ENCODE data around the gene ADRA2C. TPM values are rescaled to one million over a fixed set of nuclear protein-coding genes. Genes with fewer than 3 reads are reported as not detected.

The ADRA2C gene
- polyA plus RNA-seq, 3 donors = 11.7 to 18.8 (median 14.2) TPM

GRCh38 chr4:3753726-3754412 is 12.3 kb upstream of the ADRA2C start:
- no peak for DNase-seq

DNA sequence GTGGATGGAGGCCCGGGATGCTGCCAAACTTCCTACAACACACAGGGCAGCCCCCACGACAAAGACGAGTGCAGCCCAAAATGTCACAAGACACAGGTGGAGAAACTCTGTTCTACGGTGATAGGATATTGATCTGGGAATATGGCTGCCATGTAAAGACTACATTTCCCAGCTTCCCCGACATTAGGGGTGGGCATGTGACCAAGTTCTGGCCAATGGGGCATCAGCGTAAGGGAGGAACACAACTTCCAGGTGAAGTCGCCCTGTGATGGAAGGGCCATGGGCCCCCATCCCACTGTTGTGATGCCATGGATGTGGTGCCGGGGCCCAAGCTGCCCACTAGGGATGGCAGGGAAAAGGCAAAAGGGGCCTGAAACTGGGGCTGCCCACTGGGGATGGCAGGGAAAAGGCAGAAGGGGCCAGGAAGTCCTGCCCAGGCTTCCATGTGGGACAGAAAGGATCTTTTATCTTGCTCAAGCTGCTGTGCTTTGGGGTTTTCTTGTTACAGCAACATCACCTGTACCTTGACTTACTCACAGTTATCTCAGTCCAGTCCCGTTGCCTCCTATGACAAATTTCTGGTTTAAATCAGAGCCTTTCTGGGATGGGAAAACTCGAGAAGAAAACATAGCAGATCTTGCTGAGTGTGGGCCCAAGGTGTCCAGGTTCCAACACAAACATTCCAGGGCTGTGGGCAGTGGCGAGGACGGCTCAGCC is 9.7 kb upstream of the ADRA2C start:
- no peak for DNase-seq

DNA sequence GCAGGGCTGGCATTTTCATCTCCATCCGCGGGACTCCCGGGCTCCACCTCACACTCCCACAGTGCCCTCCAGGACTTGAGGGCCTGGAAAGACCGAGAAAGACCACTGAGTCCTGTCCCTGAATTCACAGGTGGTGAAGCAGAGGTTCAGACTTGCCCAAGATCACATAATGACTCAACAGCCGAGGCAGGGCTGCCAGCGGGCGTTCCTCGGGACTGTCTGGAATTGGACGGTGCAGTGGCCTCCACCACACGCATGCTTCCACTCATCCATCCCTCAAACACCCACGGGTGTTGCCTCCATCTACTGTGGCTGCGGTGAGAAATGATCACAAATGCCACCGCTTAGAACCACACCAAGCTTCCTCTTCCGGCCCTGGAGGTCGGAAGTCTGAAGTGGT is 6.9 kb upstream of the ADRA2C start:
- no peak for DNase-seq

GRCh38 chr4:3760346-3760745 is 5.8 kb upstream of the ADRA2C start:
- no peak for DNase-seq

GRCh38 chr4:3760841-3761240 is 5.3 kb upstream of the ADRA2C start:
- DNase-seq = no peak

- no peak for DNase-seq
Measured at GRCh38 chr4:3762264-3762663, 3.9 kb upstream of the ADRA2C start.

DNA sequence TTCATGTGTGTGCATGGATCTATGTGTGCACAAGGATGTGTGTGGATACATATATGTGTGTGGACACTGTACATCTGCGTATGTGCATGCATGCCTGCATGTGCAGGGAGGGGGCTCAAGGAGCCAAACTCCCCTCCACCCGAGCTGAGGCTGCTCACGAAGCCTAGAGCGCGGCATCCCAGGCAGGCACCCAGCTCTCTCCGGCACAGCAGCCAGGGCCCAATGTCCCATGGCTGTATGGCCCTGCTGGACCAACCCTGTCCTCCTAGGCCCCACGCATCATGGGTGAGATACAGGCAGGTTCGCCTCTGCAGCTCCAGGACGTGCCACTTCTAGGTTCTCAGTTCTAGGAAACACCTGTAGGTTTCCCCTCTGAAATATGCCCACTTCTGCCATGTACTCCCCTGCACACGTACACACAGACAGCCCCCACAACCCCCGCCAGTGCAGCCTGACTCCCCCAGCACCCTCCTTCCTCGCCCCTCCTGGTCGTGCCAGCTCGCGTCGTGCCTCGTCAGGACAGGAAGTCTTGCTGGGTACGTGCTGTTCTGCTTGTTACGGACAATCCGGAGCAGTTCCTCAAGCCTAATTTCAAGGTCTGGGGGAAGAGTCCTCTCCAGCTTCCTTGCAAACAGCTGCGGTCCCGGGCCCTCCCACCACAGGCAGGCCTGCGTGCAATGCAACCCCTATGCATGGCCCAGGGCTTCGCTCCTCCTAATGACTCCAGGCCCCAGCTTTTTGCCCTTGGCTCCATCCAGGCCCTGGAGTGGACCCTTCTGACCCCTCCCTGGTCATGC is 3.2 kb upstream of the ADRA2C start:
- DNase-seq = no peak

- DNase-seq = no peak
Measured at GRCh38 chr4:3765271-3766035, 732 bp upstream of the ADRA2C start.

- DNase-seq = no peak
Measured at GRCh38 chr4:3766785-3767569, 792 bp downstream of the ADRA2C start.

GRCh38 chr4:3767570-3768288 is 1.5 kb downstream of the ADRA2C start:
- no peak for DNase-seq

DNA sequence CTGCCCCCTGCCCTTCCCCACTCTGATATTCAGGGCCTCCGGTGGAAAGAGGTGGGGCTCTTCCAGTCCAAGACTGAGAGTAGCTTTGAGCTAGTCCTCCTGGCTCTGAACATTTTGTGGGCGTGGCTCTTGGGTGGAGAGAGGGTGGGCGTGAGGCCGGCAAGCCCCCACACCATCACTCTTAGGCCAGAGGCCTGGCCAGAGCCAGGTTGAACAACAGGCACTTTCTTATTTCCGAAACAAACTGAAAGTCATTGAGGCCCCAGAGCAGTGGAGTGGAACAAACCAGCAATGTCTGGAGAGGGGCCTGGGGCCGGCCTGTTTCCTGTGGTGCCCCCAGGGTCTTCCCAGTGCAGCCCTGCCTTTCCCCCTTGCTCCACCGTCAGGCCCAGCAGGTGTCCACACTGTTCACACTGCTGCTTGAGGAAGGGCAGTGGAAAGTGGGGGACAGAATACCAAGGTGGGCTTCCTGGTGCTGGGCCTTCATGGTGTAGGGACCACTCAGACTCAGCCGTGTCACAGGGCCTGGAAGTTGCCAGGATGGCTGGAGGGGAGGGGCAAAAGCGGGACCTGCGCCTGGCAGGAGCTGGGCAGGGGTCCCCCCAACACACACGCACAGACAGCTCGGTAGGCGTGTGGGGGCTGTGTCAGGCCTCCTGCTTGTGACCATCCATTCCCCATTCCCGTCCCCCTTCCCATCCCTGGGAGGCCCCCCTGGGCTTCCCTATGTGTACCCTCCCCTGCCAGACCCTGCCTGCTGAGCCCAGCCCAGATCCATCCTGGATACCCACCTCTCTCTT is 2.9 kb downstream of the ADRA2C start:
- DNase-seq = no peak

- no peak for DNase-seq
Measured at GRCh38 chr4:3769642-3770184, 3.5 kb downstream of the ADRA2C start.

- no peak for DNase-seq
Measured at GRCh38 chr4:3770323-3771163, 4.4 kb downstream of the ADRA2C start.

DNA sequence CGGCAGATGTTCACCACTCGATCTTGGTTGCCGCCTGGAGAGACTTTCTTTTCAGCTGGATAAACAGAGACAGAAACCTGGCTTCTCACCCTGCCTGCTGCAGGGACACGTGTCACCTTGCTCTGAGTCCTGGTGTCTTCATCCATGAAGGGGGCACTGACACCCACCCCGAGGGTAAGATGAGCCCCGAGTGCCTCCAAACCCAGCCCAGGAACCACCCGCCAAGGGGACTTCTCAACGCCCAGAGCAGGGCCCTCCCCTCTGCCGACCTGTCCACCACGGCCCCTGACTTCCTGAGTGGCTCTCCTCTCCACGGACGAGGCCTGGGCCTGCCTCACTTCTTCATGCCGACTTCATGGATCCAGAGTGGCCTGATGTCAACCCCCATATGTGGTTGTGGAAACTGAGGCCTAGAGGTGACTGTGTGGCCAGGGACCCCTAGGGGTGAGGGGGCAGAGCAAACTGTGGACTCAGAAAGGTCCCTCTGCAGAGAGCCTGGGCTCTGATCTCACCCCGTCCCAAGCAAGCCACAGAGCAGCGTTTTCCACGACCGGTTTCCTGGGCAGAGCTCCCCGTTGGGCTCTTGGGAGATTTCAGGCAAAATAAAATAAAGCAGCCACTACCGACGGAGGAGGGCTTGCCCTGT is 5.1 kb downstream of the ADRA2C start:
- no peak for DNase-seq

DNA sequence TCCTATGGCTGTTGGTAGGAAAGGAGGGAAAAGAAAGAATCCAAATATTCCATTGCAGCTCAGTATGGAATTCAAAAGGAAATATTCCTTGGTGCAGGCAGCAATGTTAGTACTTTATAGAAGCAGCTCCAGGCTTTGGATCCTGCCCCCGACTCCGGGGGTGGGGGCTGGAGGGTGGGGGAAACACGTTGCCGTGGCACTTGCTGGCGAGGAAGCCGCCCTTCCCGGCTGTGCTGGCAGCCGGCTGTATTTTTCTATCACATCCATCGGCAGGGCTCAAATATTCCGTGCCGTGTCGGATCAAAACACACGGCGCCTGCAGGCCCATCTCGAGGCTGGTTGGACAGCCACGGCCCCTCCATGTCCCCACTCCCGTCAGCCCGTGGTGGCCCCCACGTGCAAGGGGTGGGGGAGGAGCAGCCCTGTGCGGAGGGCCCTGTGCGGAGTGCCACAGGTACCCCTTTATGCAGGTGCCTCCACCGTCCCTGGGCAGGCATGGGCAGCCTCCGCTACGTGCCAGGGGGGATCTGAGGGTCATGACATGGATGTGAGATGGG is 5.8 kb downstream of the ADRA2C start:
- DNase-seq = no peak

DNA sequence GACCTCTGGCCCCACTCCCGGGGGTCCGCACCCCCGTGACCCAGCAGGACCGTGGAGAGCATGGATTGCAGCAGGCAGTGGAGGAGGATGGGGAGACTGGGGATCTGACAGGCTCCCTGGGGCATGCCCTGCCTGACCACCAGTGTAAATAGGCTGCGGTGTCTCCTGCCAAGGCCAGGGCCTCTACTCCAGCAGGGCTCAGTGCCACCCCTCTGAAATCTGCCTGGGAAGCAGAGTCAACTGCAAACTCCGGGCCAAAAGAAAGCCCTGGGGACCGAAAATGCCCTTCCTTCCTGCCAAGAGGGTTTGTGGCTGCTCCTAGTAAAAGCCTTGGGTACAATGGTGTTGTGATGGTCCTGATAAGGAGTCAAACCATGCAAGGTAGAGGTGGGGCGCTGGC is 6.4 kb downstream of the ADRA2C start:
- DNase-seq = no peak

DNA sequence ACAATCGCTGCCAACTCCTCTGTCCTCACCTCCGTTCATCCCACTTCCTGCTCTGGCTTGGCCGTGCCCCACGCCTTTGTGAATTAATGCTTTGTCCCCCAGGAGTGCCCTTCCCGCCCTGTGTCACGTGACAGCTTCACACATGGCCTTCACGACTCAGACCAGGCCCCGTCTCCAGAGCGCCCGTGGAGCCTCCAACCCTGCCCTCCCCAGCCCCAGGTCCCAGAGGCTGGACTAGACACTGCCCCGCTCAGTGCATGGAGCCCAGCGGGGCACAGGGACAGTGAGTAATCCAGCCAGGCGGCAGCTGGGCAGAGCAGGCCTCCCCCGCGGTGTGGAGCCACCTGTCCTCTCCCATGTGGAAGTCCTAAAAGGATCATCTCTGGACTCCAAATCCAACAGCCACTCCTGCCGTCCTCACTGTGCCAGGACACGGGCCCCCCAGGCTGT is 7.4 kb downstream of the ADRA2C start:
- no peak for DNase-seq

Measured in renal pelvis (tissue), 4 donors.